NCI-H345 (cell line): ENCODE data around the gene CSRNP3.

Source experiments
- DNase-seq: peaks from one replicate; lab custom pipeline; 2025; lab: John Stamatoyannopoulos, UW

Gene CSRNP3

DNA sequence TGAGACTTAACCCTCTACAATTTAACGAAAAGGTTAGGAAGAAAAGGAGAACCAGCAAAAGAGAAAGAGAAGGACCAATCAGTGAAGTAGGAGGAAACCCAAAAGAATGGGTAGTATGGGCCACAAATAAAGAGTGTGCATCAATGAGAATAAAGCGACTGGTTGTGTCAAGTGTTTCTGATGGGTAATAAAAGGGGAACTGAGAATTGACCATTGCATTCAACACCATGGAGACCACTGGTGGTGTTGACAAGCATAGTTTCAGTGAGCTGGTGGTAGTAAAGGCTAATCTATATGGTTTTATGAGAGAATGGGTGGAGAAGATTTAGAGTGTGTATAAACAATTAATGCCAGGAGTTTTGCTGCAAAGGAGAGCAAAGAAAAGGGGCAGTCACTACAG, 75.4 kb downstream of the CSRNP3 start:
- DNase-seq = no peak

DNA sequence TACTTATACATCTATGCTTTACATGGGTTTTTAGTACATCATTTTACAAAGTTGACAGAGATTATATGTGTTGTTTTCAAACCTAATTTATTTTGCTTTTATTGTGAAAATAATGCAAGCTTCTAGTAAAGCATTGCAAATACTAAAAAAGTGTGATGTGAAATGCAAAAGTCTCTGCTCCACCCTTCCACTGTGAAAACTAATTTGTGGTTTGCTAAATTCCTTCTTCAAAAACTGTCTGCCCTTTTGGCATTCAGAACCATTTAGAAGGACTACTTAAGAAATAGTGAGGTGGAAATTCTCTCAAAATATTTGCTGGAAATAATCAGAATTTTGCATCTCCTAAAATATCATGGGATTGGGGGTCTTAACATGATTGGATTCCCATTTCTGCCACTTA, 78.4 kb downstream of the CSRNP3 start:
- DNase-seq = no peak

DNA sequence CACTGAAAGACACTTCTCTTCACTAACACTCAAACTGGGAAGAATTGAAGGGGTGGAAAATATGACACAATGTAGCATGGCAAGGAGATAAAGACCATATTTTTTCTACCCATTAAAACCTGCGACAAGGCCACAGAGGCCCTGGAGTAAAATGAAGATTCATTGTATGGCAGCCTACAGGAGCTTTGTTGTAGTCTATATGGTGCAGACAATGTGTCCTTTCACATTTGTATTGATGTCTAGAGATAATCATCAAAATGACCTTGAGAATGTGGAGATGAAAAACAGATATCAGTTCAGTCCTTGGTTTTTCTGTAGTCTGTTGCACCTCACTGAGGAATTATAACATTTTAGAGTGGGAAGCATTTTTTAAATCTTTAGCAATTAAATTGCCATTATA, 80.1 kb downstream of the CSRNP3 start:
- no peak for DNase-seq

DNA sequence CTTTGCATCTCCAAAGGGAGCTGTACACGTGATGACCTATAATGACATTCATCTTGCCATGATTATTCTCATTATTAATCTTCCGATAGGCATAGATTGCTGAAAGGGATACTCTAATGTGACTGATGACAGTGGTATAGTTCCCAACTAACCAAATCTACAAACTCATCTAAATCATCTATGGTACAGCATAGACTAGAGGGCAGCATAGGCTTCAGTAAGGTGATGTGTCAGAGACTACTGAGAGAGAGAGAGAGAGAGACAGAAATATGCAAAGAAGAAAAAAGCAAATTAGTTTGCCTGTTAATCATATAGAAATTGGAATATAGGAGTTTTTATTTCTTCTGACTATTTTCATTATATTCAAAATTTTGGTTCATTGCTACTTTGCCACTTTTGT, 89.3 kb downstream of the CSRNP3 start:
- no peak for DNase-seq

DNA sequence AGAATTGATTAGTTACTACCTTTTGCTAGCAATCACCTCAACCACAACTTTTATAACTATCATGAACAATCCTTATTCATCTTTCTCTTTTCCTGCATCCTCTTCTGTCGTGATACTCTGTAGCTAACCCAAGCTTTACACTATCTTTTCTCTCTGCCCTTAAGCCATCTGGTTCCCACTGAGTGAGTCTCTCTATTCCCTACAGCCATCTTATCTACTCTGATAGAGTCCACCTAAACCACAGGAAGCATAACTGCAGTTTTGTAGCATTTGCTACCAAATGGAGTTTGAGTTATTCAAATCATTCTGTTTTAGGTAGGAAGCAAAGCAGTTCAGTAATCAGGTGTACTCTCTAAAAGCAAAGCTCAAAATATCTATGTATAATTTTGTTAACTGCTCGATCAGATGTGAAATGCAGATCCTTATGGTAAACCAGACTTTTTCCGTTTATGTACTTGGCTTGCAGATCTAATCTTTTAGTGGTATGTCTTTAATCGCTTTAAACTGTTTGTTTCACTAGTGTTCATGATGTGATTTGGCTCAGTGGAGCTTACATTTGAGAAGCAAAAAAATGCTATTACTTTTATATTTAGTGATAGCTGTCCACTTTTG, 91.0 kb downstream of the CSRNP3 start:
- DNase-seq = no peak

DNA sequence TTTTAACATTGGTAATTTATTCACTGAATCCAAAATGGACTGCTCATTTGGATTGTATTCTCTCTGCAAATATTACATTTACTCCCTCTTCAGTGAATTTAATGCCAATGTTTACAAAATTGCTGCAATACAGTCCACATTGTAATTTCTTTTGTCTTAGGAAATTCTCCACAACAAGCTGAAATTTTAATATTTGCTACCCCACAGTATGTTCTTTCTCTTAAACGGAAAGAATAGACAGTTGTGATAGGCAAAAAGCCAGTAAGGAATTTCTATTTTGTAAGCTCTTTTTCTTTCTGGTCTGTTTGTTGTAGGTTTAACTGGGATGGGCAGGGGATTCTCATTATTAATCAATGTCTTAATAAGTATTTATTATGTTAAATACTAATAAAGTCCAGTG, 92.0 kb downstream of the CSRNP3 start:
- no peak for DNase-seq

DNA sequence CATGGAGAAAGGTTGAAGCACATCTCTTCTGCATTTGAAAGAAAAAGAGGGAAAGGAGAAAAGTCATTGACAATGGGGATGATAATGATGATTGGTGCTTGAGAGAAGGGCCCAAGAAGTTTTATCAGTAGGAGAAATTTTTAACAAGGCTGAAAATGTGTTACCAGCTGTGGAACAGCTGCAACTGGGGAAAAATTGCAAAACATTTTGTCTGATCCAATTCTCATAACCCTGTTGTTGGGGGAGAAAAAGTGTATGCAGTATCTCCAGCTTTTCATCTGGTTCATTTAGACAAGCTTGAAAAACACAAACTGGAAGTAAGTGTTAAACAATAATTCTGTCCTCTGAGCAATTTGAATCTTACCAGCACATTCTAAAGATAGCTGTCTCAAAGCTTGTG, 92.7 kb downstream of the CSRNP3 start:
- DNase-seq = no peak

DNA sequence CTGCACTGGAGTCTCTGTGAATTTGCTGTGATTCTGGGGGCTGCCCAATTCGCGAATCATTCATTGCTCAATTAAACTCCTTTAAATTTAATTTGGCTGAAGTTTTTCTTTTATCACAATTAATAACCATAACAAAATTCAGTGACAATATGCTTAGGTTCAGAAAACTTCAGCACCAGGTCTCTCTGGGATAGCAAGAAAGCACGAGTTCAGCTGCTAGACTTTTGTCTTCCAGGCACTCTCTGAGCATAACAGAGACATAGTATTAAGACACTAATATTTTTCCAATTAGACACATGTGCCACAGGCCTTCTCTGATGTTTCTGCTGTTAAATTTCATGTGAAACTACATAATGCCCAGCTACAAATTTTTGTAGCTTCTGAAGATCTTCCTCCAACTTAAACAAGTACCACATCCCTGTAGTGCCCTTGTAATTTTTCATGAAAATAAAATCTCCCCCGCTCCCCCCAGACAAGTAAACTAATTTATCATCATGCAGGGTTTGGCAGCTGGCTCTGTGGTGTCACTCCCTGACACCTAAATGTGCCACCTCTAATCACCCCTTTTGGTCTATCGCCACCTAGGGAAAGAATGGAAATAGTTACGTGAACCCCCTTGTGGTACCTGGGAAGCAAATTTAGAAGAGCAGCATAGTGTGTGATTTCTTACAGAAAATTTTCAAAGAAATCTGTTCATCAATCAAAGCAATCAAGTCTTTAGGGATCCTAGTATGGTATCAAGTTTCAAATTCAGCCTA, 94.1 kb downstream of the CSRNP3 start:
- peak; percentile 40 for DNase-seq

DNA sequence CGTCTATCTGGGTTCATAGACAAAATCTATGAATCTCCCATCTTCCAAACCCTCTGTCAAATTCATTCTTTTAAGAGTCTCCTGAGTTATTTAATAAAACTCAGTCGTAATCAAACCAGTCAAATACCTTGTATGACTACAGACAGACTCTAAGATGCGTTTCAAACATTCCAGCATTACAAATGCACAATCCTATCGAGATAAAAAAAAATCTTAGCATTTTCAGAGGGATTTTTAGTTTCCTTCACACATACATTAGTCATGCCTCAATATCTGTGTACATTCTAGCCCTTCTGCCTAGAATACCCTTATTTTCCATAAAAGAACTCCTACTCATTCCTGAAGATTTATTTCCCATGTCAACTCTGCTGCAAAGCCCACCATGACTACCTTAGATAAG, 96.5 kb downstream of the CSRNP3 start:
- DNase-seq = no peak

DNA sequence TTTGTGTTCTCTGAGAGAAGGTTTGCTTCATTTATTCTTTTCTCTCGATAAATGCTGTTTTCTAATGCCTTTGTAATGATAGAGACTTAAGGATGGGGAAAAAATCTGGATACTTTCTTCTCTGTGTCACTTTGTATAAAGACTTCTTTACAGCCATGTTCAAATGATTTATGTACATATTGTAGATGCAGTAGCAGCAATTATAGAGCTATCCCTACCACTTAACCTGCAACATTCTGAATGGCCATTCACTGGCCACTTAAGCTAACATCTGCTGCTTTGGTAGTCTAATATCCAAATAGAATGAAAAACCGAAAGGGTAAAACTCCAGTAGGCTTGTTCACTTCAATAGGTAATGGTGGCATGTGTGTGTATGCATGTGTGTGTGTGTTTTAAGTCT, 97.8 kb downstream of the CSRNP3 start:
- DNase-seq = peak; percentile 55

DNA sequence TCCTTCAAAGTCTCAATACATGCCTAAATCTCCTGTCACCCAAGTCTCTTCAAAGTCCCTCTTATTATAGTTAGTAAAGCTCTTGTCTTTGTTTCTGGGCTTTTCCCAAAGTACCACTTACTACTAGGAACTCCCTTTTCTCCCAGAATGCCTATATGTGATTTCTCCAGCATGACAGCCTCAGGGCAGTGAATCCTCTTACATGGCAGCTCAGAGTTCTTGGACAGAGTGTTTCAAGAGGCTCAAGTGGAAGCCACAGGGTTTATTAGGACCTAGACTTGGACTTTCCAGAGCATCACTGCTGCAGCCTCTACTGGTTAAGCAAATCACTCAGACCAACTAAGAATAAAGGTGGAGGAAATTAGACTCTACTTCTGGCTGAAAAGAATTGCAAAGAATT, 98.9 kb downstream of the CSRNP3 start:
- DNase-seq = no peak

DNA sequence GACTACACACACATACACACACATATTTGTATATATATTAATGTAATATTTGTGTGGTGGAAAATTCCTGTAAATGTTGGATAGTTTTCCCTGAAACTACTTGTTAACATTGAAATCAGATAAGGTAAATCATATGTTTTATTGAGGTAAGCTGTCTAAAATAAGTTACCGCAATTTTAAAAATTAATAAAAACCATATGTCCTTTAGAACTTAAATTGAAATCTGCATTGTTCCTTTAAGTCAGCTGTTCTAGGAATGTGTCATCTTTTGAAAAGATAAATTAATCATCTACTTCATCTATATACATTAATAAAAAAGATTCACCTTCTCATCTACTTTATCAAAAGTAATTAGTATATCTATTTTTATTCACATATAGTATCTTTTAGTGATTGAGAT, 102.0 kb downstream of the CSRNP3 start:
- DNase-seq = no peak

DNA sequence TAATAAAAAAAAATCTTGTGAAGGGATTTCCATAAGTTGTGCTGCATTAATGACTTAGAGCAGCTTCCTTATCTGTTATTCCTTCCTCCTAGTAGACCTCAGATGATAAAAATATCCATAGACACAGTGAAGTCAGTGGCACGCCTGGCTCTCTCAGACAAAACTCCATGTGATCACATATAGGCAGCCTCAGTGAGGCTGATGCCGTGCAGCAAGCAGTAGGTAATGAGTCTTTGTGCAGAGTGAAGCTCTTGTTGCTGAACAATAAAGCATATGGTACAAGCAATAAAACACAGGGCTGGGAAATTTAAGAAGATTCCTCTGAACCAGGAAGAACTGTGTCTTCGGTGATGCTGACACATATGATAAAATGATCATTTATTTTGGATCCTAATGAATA, 102.7 kb downstream of the CSRNP3 start:
- DNase-seq = peak; percentile 82

DNA sequence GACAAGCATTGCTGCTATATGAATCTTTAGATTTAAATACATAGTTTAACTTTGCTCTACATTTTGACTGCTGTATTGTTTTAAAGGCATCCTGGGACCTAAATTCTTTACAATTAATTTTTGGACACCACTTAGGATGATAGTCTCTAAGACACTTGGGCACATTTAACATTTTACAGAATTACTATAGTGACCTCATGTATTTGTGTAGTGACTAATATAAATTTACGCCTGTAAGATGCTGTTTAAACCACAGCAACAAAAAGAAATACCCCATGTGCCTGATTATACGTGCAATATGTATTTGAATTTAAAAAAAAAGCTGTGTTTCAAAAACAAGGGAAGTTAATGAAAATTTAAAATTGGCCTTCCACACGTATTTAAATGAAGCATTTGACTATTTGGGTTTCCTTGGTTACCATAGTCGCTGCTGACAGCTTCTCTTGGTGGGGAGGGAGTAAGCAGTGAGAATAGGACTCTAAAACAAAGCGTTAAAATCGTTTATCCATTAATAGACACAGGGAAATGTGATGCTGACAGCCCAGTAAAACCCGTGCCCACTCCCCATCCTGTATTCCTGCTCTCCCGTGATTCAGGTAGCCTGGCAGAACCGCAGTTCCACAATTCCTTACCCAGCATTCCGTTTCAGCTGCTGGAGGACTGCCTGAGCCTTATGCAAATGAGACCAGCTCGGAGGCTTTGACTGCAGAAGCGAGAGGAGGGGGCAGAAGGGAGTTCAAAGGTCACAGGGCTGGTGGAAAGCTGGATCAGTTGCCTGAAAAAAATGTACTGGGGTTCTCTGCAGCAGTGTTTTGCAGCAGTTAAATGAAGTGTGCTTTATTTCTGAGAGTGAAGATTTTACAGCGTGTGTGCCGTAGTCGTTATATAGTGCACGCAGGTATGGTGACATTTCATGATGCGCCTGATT, 104.3 kb downstream of the CSRNP3 start:
- DNase-seq = peak; percentile 93

DNA sequence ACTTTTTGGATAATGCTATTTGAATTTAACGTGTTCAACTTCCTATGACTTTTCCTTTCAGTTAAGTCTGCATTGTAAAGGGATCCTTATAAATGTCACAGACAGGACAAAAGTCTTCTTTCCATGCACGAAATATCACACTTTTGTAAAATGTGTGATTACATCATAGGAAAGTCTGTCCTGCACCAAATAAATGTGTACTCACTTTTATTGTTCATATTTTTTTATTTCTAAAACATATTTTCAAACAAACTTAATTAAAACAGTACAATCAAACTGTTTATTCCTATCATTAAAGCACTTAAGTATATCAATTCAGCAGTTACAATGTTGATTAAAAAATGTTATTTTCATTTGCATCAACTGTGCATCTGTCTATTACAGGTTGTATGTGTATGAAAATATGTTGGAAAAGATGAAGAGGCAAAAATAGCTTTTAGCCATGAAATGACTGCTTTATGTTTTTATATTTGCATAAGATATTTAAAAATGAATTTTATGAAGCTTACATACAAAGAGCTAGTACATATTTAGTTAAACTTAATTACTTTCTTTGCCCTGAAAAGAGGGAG, 105.6 kb downstream of the CSRNP3 start:
- DNase-seq = no peak

DNA sequence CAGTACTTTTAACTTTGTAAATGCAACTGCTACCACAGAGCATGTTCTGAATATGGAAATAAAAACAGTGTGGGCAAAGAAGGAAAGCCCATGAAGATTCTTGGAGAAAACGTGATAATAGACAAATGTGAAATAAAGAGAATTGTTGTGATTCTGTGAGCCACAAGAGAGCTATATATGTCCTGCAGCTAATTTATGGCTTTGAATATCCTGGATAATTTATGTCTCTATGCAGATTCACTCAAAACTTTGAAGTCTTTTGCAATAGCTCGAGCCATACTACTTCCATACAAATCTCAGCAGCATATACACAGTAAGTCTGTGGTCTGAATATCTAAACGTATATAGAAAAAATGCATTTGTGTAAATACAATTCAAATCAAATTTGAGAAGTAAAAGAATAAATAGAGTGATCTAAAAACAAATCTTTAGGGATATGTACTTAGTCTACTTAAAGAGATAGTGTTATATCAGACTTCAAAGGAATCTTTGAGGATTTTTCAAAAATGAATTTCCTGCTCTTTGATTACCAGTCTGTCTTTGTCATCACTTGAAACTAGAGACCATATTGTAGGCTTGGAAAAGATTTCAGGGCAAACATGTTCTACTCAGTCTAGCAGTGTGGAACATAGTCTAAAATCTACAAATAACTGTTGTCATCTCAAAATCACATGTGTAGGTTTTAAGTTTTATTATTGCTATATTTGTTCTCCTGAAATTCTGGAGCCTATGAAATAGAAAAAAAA, 107.1 kb downstream of the CSRNP3 start:
- DNase-seq = no peak

DNA sequence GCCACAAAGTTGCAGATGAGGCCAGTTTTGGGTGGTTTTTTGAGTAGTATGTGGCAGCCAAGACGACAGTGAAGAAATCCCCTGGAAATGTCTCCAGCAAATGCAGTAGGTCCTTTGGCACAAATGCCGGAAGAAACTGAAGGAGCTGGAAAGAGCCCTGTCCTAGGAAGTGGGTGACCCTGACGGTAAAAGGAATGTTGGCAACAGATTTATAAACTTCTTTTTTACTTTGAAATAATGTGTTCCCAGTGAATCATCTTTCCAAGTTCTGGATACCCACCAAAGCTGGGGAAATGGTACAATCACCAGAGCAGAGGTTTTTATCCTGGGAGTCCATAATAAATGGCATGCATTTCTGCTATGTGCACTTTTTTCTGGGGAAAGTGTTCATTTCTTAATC, 112.9 kb downstream of the CSRNP3 start:
- no peak for DNase-seq

DNA sequence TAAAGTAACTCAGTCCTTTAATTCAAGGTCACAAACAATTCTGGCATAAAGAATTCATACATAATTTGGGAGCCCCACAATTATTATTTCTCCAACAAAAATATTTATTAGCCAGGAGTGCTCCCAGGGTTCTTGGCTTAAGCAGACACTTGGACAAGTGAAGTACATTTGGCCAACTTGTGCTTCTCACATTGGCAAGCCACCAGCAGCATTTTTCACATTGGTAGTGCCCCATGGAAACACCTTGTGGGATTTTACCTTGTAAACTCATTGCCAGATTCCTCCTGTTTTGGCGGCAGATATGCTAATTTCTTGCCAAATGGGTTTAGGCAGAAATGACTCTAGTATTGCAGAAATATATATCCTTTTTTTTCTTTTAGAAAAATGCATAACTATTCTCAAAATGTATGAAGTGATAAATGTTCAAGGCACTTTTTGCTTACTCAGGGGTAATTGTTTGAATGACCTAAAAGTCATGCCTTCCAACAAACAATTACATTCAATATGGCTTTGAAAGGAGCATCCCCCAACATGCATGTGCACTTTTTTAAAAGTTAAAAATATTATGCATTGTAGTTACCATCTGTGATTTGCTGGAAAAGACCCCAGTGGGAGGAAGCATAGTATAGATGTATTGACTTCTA, 113.5 kb downstream of the CSRNP3 start:
- no peak for DNase-seq

DNA sequence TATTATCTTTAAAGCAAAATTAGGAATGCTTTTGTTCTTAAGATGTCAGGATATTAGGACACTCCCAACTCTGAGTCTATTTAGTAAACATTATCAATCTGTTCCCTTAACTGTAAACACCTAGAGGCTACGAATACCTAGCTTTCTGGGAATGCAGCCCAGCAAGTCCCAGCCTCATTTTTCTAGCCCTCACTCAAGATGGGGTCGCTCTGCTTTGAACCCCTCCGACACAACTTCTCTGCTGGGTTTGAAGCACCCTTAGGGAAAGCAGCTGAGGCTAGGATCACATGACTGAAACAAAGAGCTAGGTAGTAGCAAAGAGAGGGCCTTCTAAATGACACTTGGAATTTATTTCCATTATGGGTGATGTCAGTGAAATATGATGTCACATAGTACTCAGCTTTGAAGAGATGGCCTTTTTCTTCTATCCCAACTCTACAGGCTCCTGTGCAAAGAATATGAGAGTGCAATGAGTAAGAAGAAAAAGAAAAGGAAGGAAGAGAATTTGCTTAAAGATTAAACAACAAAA, 114.7 kb downstream of the CSRNP3 start:
- no peak for DNase-seq

DNA sequence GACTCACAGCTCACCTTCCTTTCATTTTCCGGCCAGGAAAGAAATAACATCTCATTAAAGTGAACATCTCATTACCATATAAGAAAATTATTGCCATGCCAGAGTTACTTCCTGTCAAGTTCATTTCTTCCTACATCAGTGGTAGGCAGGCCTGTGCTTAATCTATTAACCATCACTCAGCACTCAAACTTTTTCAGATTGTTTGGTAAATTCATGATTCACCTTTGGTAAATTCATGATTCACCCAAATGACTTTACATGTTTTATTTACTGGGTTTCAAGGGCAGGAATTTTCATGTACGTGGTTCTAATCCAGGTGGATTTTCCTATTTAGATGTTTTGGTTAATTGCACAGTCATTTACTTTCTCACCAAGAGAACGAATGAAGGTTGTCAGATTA, 116.5 kb downstream of the CSRNP3 start:
- DNase-seq = no peak

DNA sequence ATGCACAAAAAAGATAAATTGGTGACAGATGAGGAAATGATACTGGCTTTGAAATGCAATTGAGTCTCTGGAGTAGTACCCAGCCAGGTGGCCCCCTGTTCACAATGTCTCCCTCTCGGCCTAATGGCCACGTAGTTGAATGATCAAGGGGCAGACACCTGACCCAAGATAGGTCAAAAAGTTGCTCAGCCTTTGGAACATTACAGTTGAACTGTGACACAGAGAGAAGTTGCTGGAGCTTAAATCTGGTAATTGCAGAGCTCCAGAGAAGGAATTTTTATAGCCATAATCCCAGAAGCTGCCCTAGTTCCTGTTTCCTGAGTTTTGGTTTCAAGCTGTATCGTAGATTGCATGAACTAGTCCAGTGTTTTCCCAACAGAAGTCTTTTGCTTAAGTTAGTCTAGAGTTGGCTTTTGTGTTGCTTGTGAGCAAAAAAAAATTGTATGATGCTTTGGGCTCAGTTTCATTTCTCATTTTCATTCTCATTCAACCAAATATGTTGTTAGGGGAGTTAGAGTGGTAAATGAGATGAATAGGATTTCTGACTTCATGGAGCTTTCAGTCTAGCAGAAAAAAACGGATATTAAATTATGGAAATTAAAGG, 117.9 kb downstream of the CSRNP3 start:
- no peak for DNase-seq
